ENCODE results near the gene SURF1.
"Not testable (repeated sequence)": the region's sequence is repeated elsewhere in the genome, so short reads cannot be mapped to it uniquely, and the experiment has no call there.

SURF1 gene

DNA sequence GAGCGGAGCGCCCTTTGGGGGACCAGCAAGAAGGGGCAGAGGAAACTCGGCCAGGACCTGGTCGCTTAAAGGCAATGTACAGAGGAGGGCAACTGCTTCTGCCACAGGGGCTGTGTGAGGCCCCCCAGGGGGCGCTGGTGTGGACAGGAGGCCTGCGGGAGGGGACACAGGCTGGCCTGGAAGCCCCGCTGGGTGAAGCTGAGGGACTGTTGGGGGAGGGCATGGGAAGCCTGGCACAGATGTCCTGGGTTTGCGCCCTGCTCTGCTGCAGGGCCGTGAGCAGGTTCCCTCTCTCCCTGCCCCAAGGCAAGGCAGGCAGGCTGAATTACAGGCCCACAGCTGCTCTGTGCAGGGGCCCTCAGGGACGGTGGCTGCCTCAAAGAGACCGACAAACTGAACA, 13.7 kb downstream of the SURF1 start:
- no peak for DNase-seq (ENCODE audit: low read depth)

DNA sequence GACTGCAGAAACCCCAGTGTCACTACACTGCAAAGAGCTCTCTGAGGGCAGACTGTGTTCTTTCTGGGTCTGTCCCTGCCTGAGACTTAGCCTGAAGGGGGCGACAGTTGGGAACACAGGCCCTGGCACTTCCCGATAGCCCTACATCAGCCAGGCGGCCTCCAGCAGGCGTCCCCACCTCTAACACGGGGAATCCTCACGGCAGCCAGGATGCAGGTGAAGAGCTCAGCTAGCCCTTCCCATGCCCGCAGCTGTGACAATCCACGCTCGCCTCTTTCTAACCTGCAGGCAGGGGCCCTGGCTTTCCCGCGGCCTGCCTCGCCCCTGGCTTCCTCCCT, 14.2 kb downstream of the SURF1 start:
- no peak for DNase-seq (ENCODE audit: low read depth)

DNA sequence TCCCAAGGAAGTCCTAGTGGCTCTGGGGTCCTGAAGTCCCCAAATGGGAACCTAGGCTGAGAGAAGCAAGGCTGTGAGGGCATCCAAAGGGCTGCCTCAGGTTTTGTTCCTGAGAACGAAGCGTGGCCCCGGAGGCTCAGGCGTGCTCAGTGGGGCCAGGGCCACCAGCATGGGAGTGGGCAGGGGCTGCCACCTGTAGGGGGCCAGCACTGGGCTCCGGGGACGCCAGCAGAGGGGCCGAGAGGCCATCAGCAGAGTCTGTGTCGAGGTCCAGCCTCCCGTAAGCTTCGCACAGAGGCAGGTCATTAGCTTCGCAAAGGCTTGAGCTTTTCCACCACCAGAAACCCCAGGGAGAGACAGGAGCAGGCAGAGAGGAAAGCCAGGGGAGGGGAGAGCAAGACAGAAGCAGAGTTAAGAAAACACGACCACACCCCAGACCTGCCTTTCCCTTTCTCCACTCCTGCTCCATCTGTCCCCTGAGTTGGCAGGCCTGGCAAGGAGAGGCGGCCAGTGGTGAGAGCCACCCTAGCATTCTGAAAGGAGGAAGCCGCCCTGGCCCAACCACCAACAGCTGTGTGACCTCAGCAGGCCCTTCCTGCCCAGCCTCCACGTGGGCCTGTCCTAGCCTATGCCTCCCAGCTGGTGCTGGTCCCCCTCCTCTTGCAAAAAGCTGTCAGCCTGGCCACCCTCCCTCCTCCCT, 14.8 kb downstream of the SURF1 start:
- no peak for DNase-seq (ENCODE audit: low read depth)

DNA sequence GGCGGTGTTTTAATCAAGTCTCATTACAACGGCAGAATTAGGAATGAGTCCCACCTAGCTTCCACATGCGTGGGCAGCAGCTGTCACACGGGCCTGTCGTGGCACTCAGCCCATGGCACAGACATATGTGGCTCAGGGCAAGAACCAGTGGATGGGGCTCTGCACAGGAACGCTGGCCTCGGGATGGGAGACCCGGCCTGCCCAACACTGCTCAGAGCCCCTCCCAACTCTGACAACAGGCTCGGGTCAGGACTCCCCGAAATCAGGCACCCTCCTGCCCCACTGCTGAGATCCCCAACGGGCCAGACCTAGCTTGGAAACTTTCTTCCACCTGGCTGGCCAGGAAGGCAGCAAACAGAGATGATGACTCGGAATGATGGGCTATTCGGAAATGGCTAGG, 15.4 kb downstream of the SURF1 start:
- DNase-seq (ENCODE audit: low read depth) = no peak

DNA sequence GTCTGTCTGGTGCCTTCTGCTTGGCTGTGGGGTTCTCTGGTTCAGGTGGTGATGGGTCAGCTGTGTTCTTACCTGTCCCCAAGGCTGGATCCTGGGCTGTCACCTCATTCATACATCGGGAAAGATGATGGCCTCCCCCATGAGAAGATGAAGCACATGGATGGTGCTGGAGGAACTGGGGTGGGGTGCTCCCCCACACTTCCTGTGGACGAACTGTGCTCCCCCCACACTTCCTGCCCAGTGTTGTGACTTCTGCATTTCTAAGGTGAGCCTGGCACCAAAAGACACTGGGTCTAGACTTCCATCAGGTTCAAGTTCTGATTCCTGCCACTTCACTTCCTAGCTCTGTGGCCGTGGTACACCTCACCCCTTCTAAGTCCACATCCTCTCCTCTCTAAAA, 16.0 kb downstream of the SURF1 start:
- no peak for DNase-seq (ENCODE audit: low read depth)

DNA sequence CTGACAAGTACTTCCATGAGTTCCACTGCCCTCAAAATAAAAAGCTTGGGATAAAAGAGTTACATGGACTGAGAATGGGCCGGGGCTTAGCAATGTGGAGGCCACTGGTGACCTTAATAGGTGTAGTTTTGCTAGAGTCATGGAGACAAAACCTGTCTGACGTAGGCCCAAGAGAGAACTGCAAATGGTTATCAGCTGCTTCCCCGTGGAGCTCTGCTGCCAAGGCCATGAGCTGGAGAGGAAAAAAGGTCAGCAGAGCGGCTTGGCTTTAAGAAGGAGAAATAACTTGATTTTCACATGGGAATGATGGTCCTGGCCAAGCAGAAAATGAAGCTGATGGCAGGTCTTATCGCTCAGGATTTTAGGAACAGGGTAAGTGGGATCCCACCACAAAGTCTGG, 16.6 kb downstream of the SURF1 start:
- no peak for DNase-seq (ENCODE audit: low read depth)

DNA sequence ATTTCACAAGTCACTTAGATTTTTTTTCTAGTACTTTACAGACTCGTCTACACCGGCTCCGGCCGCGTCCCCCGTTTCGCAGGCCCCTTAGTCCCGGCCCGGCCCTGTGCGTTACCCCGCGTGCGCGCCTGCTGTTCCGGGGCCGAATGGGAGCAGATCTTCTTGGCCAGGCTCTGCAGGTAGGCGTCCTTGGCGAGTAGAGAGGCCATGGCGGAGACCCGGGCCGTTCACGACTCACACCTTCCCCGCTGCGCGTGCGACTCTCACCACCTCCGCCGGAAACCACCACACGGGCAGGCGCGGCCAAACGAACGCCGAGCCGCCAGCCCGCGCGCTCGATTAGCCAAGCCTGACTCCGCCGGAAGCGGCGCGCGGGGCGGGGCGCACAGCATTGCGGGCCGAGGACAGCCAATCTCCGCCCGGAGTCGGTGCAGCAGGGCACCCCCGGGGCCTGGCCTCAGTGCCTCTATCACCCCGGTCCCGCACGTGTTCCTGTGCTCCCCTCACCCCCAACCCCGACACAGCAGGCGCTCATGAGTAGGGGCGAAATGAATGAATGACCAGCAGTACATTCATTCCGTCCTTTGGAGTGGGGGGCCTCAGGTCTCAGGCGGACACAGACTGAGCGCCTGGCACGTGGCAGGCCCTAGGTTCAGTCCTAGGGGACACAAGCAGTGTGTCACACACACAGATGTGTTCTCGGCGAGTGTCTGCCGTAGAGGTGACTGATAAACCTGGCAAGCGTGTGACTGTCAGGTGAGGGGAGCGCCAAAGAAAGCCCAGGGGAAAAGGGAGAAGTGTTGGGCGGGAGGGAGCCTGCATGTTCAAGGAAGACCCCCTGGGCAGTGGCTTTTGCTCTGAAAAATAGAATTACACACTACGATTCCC, 20.1 kb downstream of the SURF1 start, which contains the start of gene SURF6:
TSS of gene SURF6 (minus strand) at position 265 of the 888 bp plus-strand sequence. CDS start at position 209, 56 bp downstream.
- DNase-seq (ENCODE audit: low read depth) = peak; percentile 74

DNA sequence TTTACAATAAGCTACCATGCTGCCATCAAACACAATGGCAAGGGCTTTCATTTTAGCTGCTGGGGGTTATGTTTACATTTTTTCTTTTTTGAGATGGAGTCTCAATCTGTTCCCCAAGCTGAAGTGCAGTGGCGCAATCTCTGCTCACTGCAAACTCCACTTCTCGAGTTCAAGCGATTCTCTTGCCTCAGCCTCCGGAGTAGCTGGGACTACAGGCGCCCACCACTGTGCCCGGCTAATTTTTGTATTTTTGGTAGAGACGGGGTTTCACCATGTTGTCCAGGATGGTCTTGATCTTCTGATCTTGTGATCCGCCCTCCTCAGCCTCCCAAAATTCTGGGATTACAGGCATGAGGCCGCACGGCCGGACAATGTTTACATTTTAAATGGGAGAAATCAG, 21.4 kb downstream of the SURF1 start:
- not testable (repeated sequence) for DNase-seq (ENCODE audit: low read depth)

DNA sequence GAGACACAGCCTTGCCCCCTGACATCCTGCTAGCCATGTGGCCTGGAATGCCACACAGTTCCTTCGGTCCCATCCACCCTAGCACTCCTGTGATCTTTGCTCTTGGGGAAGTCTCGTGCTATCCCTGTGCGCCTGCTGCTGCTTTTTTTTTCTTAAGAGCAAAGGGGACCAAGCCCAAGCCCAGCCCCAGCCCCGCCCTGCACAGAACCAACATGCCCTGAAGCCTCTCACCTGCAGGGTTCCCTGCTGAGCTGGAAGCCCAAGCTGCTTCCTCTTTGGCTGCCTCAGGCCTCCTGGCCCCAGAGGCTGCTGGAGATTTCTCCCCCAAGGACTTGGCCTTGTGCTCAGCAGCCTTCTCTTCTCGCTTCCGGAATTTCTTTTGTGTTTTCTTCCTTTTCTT, 22.1 kb downstream of the SURF1 start:
- DNase-seq (ENCODE audit: low read depth) = no peak

DNA sequence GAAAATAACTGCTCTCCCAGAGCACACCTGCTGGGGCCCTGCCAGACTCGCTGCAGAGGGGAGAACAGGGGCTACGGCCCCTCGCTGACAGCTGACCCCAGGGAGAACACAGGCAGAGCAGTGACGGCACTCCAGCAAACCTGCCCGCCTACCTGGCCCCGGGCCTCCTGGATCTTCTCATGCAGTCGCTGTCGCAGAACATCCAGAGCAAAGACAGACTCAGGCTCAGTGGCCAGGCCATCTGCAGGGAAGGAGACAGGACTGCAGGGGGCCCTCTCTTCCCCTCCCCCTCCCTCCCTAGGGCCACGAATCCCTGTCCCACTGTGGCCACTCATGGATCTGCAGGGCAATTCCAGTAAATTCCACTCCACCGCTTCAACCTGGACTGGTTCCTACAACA, 22.7 kb downstream of the SURF1 start:
- no peak for DNase-seq (ENCODE audit: low read depth)

DNA sequence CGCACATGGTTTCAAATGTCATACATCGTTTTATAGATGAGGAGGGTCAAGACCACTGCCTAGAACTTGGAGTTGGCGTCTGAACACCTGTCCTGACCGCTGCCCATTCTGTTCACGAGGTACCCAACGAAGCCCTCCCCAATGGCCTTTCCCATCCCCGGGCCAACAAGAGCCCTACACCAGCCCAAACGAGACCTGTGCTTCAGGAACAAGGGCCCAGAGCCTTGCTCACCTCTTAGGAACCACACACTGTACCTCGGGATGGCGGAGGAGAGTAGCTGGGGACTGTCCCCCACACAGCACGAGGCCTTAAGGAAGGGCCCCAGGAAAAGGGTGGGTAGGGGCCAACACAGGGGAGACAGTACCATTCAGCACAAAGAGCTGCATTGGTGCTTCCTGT, 23.3 kb downstream of the SURF1 start:
- no peak for DNase-seq (ENCODE audit: low read depth)

DNA sequence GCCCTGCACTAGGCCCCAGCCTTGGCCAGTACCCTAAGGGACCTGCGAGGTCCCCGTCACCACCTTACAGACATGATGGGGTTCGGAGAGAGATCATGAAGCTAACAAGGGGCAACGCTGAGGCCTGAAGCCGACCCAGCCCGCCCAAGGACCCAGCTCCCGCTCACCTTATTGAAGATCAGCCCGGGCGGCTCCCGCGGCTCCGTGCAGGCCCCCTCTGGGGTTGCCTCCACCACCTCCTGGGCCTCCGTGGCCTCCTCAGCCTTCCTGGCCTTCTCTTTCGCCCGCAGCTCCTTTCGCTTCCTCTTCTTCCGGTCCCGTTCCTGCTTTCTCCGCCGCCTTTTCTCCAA, 23.9 kb downstream of the SURF1 start:
- no peak for DNase-seq (ENCODE audit: low read depth)

DNA sequence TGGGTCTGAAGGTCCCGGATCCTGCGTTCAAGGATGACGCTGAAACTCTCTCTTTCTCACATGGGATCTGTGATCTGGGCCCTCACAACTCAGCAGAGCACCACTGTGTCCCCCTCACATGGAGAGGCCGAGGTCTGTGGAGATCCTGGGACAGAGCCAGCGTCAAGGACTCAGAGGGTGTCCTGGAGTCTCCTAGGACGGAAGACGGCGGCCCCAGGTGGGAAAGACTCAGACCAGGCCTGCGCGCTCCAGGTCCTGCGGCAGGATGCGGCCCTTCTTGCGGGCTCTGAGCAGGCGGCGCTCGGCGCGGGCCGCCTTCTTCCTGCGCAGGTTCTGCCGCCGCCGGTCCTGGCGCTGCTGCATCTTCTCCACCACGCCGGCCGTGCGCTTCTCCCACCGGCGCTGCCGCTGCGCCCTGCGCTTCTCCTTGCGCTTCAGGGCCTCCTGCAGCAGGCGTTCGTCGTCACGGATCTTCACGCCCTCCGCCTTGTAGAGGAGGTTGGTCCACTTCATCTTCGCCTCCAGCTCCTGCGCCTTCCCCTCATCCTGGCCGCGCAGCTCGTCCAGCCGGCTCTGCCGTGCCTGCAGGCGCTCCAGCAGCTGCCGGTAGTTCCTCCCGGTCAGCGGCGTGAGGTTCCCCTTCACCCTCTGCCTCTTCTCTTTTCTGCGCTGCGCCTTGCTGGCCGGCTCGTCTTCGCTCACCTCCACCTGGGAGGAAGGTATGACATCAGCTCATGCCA, 24.5 kb downstream of the SURF1 start:
- no peak for DNase-seq (ENCODE audit: low read depth)

DNA sequence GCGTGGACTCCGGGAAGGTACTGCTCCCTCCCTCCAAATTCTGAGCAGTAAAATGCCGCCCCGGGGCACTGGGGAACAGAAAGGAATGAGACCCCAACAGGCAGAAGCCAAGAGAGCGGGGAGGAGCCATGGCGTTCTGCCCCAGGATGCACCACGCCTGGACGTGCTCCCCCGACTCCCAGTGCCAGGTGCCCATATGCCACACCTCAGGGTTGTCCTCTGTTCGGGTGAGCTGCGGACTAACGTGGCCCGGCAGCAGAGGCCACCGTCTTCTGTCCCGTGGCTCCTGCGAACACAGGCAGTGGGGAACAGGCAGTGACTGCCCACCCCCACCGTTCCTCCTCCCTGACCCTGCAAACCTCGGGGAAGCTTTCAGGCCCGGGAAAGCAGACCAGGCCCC, 25.1 kb downstream of the SURF1 start:
- DNase-seq (ENCODE audit: low read depth) = no peak

DNA sequence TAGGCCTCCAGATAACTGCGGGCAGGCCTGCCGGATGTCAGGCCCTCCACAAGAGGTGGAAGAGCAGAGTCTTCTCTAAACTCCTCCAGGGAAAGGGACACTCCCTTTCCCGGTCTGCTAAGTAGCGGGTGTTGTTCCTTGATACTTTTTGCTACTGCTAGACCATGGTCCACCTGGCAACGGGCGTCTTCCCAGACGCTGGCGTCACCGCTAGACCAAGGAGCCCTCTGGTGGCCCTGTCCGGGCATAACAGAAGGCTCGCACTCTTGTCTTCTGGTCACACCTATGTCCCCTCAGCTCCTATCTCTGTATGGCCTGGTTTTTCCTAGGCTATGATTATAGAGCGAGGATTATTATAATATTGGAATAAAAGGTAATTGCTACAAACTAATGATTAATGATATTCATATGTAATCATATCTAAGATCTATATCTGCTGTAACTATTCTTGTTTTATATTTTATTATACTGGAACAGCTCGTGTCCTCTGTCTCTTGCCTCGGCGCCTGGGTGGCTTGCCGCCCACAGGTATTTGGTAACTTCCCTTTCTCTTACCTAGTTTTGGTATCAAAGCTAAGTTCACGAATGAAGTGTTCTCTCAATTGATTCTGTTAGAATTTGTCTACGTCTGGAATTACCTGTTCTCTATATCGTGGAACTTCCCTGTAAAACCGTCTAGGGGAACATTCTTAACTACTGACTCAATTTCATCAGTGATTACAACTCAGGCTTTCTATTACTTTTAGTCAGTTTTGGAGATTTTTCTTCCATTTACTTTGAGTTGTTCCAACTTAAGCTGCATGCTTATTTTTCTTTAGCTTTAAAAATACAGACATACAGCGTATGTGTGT, 26.8 kb downstream of the SURF1 start:
- not testable (repeated sequence) for DNase-seq (ENCODE audit: low read depth)

DNA sequence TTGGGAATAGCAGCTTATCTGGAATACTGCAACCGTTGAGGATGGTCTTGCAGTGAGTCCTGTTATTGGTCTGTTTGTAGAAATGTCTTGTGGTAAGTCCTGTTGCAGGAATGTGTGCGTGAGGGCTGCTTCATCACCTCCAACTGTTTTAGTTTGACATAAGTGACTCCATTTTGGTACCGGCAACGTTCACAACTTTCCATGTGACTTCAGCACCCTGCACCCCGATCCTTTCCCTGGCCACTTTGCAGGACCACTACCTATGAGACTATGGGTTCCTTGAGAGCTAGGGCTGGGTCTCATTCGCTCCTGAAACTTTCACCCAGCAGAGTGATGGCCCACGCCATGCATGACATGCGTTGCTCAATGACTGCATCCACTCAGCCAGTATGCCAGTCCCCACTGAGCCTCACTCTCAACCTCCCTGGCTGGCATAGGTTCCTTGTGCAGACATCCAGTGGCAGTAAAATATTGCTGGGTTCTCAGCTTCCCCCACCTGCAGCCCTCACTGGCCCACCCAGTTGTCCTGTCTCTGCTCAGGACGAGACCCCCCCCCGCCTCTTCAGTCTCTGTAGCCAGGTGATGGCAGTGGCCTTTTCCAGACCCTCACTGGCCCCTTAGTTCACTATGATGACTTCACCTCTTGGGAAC, 28.3 kb downstream of the SURF1 start:
- no peak for DNase-seq (ENCODE audit: low read depth)

DNA sequence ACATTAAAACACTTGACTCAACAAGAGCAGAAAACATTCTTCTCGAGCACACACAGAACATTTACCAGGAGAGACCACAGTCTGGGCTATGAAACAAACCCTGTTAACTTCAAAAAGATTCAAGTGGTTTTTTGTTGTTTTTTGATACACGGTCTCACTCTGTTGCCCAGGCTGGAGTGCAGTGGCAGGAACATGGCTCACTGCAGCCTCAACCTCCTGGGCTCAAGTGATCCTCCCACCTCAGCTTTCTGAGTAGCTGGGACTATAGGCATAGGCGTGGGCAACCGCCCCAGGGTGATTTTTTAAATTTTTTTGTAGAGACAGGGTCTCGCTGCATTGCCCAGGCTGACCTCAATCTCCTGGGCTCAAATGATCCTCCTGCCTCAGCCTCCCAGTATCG, 29.3 kb downstream of the SURF1 start:
- not testable (repeated sequence) for DNase-seq (ENCODE audit: low read depth)

DNA sequence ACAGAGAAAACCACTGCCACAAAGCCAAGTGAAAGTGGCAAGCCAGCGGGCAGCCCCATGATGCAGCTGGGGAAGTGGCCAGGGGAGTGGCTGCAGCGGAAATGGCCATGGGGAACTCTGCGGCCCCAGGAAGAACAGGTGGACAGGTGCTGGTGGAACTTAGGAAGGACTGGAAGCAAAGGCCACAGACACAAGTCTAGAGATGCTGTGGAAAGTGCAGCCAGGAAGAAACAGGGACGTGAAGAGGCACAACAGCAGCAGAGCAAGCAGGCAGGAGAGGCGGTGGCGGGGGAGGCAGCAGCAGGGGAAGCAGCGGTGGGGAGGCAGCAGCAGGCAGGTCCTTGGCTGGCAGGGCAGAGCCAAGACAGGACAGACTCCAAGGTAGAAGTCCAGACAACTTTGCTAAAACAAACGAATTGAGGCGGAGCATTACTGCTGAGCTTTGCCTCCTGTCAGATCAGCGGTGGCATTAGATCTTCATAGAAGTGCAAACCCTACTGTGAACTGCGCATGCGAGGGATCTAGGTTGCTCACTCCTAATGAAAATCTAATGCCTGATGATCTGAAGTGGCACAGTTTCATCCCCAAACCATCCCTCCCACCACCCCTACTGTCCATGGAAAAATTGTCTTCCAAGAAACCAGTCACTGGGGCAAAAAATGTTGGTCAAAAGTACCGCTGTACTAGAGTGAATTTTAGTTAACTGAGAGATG, 32.1 kb downstream of the SURF1 start:
- DNase-seq (ENCODE audit: low read depth) = no peak

DNA sequence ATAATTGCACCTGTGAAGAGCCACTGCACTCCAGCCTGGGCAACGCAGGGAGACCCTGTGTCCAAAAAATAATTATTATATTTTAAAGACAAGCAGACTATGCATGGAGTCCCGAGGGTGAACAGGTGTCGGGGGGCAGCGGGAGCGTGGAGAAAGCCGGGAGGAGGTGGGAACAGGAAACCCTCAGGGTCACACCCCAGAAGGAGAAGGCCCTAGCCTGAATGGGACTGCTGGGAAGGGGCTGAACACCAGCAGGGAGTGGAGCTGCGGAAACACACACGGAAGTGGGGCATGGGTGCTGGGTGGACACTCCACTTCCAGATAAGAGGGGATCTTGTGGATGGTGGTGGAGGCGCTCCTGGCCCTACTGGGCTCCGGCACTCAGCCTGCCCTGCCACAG, 33.1 kb downstream of the SURF1 start:
- DNase-seq (ENCODE audit: low read depth) = no peak

DNA sequence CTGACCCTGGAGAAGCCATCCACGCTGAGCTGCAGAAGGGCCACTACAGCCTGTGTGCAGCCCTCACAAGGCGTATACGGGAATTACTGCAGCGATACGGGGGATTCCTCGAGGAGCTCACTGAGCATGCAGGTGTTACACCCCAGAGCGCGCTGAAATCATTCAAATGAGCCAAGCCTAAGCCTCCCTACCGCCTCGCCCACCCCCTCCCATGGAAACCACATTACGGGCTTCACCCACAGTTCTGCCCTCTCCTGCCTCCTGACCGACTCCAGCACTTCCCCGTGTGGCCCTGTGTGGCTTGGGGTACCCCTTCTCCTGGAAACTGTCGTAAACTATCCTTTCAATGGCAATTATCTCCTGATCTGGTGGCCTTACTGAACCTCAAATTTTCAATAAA, 33.6 kb downstream of the SURF1 start:
- no peak for DNase-seq (ENCODE audit: low read depth)

DNA sequence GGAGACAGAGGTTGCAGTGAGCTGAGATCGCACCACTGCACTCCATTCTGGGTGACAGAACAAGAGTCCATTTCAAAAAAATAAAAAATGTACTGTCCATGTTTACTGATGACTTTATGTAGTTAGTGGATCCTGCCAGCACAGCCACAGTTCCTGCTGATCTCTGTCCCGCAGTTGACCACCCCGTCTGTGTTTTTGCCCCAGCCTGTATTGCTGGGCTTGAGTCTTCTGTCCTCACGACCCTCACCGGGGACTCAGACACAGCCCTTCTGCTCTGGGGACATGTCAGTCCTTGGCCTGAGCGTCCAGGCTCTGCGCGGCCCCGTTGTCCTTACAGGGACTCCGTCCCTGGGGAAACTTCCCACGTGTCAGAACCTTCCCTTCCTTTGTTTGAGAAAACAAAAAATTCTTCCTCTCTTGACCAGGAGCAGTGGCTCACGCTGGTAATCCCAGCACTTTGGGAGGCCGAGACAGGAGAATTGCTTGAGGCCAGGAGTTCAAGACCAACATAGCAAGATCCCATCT, 34.8 kb downstream of the SURF1 start:
- DNase-seq (ENCODE audit: low read depth) = no peak

Measured in GM04504 (cell line).